M059J (cell line): ENCODE data around the gene KNDC1. TPM values are rescaled to one million over a fixed set of nuclear protein-coding genes. Genes with fewer than 3 reads are reported as not detected.
"Not testable (repeated sequence)": the region's sequence is repeated elsewhere in the genome, so short reads cannot be mapped to it uniquely, and the experiment has no call there.

Experiments used
- DNase-seq: peaks from one replicate; pipeline ENCODE4 v3.0.0-alpha.2; 2012; ENCODE audit warnings: low read depth
- total RNA-seq: library from RNA; depleted of rRNA; stranded (reverse); fragments of >200 nt; shearing (Covaris generic); gene quantifications from 2 replicates; pipeline ENCODE4 v1.2.3, GENCODE V29; 2014

Gene KNDC1
- total RNA-seq, 1 experiment from 2014 or later = not detected

DNA sequence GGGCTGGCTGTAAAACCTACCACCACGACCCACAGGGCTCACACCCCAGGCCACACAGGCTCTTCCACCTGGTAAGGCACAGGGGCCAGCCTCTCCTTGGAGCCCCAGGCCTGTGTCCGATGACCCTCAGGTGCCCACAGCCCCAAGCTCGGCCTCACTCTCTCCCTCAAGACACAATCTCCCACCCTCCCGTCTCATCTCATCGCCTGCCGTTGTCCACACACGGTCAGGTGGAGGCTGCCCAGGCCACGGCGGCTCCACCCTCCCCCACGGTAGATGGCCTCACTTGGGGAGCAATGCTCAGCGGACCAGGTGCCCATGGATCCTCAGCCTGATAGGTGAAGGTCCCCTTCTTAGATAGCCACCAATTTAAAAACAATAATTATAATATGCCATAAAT, 61.3 kb downstream of the KNDC1 start:
- no peak for DNase-seq

DNA sequence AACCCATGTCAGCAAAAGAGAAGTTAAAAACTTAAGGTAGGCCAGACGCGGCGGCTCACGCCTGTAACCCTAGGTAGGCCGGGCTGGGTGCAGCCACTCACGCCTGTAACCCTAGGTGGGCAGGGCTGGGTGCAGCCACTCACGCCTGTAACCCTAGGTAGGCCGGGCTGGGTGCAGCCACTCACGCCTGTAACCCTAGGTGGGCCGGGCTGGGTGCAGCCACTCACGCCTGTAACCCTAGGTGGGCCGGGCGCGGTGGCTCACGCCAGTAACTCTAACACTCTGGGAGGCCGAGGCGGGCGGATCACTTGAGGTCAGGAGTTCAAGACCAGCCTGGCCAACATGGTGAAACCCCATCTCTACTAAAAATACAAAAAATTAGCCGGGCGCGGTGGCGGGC, 61.7 kb downstream of the KNDC1 start:
- DNase-seq = not testable (repeated sequence)

- no peak for DNase-seq
These were observed 64.1 kb downstream of the KNDC1 start for GRCh38 chr10:133224076-133224475.

DNA sequence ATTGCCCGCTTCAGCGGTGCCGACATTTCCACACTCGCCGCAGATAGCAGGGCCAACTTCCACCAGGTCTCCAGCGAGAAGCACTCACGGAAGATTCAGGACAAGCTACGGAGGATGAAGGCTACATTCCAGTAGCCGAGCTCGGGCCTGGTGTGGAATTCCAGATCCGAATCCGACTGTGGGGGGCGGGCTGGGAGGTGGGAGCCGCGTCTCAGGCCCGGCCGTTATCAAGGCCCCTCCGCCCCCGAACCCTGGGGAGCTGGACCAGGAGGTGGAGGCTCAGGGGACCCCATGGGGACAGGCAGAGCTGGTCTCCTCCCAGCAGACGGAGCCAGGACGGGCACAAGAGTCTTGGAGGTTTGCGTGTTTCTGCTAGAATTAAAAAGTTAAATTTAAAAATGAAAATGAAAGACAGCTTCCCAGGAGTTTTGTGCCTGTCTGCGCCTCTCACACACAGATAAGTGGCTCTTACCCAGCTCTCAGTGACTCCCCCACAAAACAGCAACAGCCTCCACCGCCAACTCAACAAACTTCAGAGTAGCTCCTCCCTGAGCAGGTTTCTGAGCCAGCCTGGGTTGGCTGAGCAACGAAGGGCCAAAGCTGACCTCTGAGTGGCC, 64.8 kb downstream of the KNDC1 start:
- no peak for DNase-seq

GRCh38 chr10:133225707-133226191, 65.7 kb downstream of the KNDC1 start:
- DNase-seq = peak; percentile 52

GRCh38 chr10:133226251-133226808, 66.3 kb downstream of the KNDC1 start:
- DNase-seq = no peak

GRCh38 chr10:133227256-133227655, 67.2 kb downstream of the KNDC1 start:
- no peak for DNase-seq

DNA sequence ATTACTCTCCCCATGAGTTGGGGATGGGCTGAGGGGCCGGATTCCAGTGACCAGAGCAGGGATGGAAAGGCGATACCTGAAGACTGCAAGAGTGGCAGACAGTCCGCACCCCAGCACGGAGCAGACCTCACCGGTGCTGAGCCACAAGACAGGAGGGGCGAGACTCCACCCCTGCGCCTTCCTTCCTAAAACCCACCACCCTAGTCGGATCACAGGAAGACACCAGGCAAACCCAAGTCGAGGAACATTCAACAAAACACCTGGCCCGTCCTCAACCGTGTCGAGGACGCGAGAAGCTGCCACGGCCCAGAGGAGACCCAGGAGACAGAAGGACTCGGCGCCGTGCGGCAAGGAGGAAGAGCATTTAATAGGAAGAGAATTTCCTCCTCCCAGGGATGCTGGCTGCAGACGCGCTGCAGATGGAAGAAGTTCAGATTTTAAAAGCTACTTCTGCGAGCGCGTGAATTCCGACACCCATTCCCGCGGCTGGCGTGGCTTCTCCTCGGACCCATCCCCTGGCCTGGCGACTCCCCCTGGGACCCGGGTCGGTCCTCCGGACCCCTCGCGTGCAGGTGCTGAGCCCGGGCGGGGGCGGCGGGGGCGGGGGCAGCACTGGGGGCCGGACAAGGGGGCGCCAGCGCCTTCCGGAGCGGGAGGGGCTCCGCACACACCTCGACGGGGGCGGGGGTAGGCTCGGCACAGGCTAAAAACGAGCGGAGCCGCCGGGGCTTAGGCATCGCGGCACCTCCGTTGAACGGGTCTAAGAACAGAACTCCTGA, 69.4 kb downstream of the KNDC1 start:
- no peak for DNase-seq

GRCh38 chr10:133230044-133230361, 70.0 kb downstream of the KNDC1 start, which contains the start of gene UTF1:
UTF1 (plus strand) TSS chr10:133230217; CDS start chr10:133230289, 72 bp downstream.
- no peak for DNase-seq

- no peak for DNase-seq
These were observed 70.6 kb downstream of the KNDC1 start for GRCh38 chr10:133230387-133231195.

DNA sequence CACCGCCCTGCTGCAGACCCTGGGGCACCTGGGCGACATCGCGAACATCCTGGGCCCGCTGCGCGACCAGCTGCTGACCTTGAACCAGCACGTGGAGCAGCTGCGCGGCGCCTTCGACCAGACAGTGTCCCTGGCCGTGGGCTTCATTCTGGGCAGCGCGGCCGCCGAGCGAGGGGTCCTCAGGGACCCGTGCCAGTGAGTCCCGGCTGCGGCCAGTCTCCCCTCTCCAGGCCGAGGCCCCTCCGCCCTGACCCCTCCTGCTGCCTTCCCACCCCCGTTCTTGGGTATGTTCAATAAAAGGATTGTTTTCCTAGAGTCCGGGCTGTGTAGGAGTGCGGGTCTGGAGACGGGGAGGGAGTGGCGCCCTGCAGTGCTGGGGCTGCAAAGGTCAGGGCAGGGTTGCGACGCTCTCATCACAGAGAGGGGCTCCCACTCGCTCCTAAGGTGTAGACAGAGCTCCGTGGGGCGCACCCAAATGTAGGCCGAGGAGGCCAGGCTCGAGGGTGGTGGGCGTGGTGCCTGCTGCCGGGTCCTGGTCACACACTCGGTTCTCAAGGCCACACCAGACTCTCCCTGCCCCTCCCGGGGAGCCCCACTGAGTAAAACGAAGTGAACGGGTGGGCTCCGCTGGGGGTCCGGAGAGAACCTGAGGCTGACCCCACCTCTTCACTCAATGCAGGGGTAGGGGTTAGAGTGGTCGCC, 71.4 kb downstream of the KNDC1 start:
- DNase-seq = no peak

- no peak for DNase-seq
These were observed 72.0 kb downstream of the KNDC1 start for GRCh38 chr10:133231946-133232574.

DNA sequence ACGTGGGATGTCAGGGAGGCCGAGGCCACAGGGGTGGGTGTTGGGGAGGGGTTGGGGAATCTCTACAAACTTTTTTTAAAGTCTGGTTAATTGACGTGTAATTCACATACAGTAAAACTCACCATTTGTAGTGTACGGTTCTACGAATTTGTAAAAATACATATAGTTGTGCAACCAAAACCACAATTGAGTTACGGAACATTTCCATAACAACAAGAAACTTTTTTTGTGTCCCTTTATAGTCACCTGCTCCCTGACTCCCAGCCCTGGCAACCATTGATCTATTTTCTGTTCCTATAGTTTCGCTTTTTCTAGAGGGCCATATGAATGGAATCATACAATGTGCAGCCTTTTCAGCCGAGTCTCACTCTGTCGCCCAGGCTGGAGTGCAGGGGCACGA, 74.8 kb downstream of the KNDC1 start:
- DNase-seq = not testable (repeated sequence)

DNA sequence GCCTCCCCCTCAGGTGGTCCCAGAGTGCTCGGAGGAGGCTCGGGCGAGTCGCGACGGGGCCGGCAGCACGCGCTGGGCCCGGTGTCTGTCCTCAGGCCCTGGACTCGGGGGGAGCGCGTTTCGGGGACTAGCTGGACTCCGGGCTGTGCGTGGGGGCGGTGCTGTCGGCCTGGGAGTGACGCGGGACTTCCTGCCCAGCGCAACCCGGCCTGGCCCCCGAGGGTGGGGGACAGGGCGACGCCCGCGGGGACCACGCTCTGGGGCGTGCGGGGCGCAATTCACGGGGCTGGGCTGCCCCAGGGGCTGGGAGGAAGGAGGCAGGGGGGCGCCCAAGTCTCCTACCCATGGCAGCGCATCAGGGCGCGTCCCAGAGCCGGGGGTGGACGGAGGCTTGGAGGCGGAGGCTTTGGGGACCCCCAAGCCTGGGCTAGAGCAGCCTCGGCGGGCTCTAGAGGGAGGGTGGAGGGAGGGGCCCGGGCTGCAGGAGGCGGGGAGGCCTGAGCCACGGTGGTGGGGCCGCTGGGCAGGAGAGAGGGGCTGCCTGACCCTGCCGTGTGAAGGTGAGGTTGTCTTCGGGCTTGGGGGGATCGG, 75.3 kb downstream of the KNDC1 start:
- no peak for DNase-seq

- no peak for DNase-seq
These were observed 75.9 kb downstream of the KNDC1 start for GRCh38 chr10:133235932-133236331.

GRCh38 chr10:133236401-133237240, 76.6 kb downstream of the KNDC1 start:
- no peak for DNase-seq

GRCh38 chr10:133237241-133237587, 77.2 kb downstream of the KNDC1 start:
- no peak for DNase-seq

- no peak for DNase-seq
These were observed 77.8 kb downstream of the KNDC1 start, which contains the start of gene VENTX for GRCh38 chr10:133237588-133238465. VENTX (plus strand) TSS chr10:133237855; CDS start chr10:133237915, 60 bp downstream.

DNA sequence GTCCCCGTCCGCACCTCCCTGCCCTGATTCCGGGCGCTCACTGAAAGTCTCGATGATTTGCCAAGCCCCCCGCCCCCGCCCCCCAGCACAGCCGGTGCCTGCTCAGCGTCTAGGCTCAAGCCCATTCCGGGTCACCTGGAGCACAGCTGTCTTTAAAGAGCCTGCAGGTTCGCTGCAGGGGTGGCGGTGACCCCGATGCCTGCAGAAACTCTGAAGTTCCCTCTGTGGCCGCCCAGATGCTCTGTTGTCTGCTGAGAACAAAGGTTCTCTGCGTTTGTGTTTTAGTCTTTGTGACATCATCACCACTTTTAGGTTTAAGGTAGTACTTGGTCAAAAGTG, 78.4 kb downstream of the KNDC1 start:
- DNase-seq = no peak
